Esophagus squamous epithelium (tissue), 5 donors: ENCODE results near the gene PSMA5. TPM values are rescaled to one million over a fixed set of nuclear protein-coding genes. Genes with fewer than 3 reads are reported as not detected.
A peak's percentile ranks its signal among the peaks of the same experiment; 100 is the strongest.

Experiments used
- DNase-seq: peaks from one replicate; lab custom pipeline; 2025; lab: John Stamatoyannopoulos, UW
- H3K27ac ChIP-seq, 4 donors: fragments of 200-600 bp; sonication (generic); one replicate each; pipeline ENCODE4 v1.5.1; 2016 to 2019; ENCODE audit warnings: mild to moderate bottlenecking in 1 of 4
- H3K27me3 ChIP-seq, 4 donors: fragments of 200-600 bp; sonication (generic); 1 replicate in 3 of 4; 2 replicates in 1 of 4; pipeline versions ENCODE4 v1.5.1 to v1.6.0; 2017 to 2021; ENCODE audit warnings: antibody characterized with exemption in 1 of 4
- H3K36me3 ChIP-seq, 3 donors: fragments of 200-600 bp; sonication (generic); one replicate each; pipeline ENCODE4 v1.5.1; 2016 to 2019
- H3K4me1 ChIP-seq, 3 donors: fragments of 200-600 bp; sonication (generic); one replicate each; pipeline ENCODE4 v1.5.1; 2017 to 2019
- H3K4me3 ChIP-seq, 4 donors: fragments of 200-600 bp; sonication (generic); 1 replicate in 3 of 4; 2 replicates in 1 of 4; pipeline ENCODE4 v1.5.1; 2016 to 2019; ENCODE audit warnings: mild to moderate bottlenecking in 2 of 4, moderate library complexity in 1 of 4
- H3K9me3 ChIP-seq, 3 donors: fragments of 200-600 bp; sonication (generic); one replicate each; pipeline ENCODE4 v1.5.1; 2016 to 2019
- CTCF ChIP-seq, 6 experiments: fragments of 450-650 bp in 4 of 6; fragments of 200-600 bp in 2 of 6; sonication (generic) in 2 of 6; IDR thresholded peaks; one replicate each; pipeline ENCODE4 v1.5.1; 2016 to 2019; ENCODE audit warnings: antibody characterized with exemption in 6 of 6, mild to moderate bottlenecking in 4 of 6, moderate library complexity in 4 of 6
- POLR2A ChIP-seq, 4 donors: fragments of 450-650 bp; IDR thresholded peaks; one replicate each; pipeline ENCODE4 v1.6.1; 2017; ENCODE audit warnings: antibody characterized with exemption in 4 of 4, mild to moderate bottlenecking in 4 of 4, moderate library complexity in 3 of 4
- WGBS, 2 donors: methylation state at CpG; one replicate each; pipeline ENCODE4 v1.1.5; 2018; 5-methylcytosine and 5-hydroxymethylcytosine counted together
- intact Hi-C: fragments of 100-400 bp; cut with DNase I; formaldehyde crosslinking; loops from one replicate; pipeline ENCODE4 v1.15.0; 2022
- total RNA-seq, 4 donors: library from RNA; depleted of rRNA; stranded (reverse); fragments of >200 nt; gene quantifications; one replicate each; pipeline ENCODE4 v1.1.0, GENCODE V29; 2016
- donor health status: DM: yes; HTN: yes; CAD: no.

The PSMA5 gene
- total RNA-seq, 4 donors from 2014 or later: 31.5 to 57.7 (median 46.8) TPM

- Histone ChIP-seq H3K36me3 (no peaks in the 10 kb centered on the region), H3K4me1 (peaks cover 9 to 23% (median 16%) of the 10 kb centered on the region in 3 donors), H3K27ac (no peak overlapping the region), H3K9me3 (no peaks in the 10 kb centered on the region), H3K27me3 (peaks cover 0 to 67% (median 11%) of the 10 kb centered on the region in 4 donors), H3K4me3 (no peak overlapping the region)
- intact Hi-C loops: no loop called here
- TF ChIP-seq POLR2A (IDR thresholded peaks at IDR 0.05) (no peak), CTCF (IDR thresholded peaks at IDR 0.05) (no peak)
- WGBS, 2 donors: 44 to 53% methylated on average over 6 of the region's 6 CpGs
- DNase-seq: no peak
Observed at GRCh38 chr1:109470245-109470644, 44.0 kb upstream of the PSMA5 start.

GRCh38 chr1:109468903-109469302 lies 42.7 kb upstream of the PSMA5 start:
- no peak for DNase-seq
- peaks cover 0 to 81% (median 14%) of the 10 kb centered on the region in 4 donors for H3K27me3 ChIP-seq
- H3K9me3 ChIP-seq: no peaks in the 10 kb centered on the region
- H3K36me3 ChIP-seq: no peaks in the 10 kb centered on the region
- intact Hi-C loops: no loop called here
- peaks cover 9 to 23% (median 16%) of the 10 kb centered on the region in 3 donors for H3K4me1 ChIP-seq
- WGBS, 2 donors: 5 to 22% methylated on average over 2 of the region's 2 CpGs
- H3K4me3 ChIP-seq: no peak overlapping the region
- TF ChIP-seq POLR2A (IDR thresholded peaks at IDR 0.05) (no peak), CTCF (IDR thresholded peaks at IDR 0.05) (no peak)
- no peak overlapping the region for H3K27ac ChIP-seq

GRCh38 chr1:109468061-109468460 lies 41.8 kb upstream of the PSMA5 start:
- no peak for DNase-seq

GRCh38 chr1:109467301-109467777 lies 41.1 kb upstream of the PSMA5 start:
- WGBS, 2 donors: 26 to 33% methylated on average over 9 to 19 of the region's 23 CpGs
- Histone ChIP-seq H3K27ac (peak overlapping the region in 3 of 4 donors; percentile 50 to 76 (median 70)), H3K36me3 (no peaks in the 10 kb centered on the region), H3K4me3 (peak overlapping the region in 3 of 4 donors; percentile 50 to 67 (median 64)), H3K27me3 (peaks cover 0 to 96% (median 14%) of the 10 kb centered on the region in 4 donors), H3K9me3 (no peaks in the 10 kb centered on the region), H3K4me1 (peaks cover 9 to 23% (median 16%) of the 10 kb centered on the region in 3 donors)
- intact Hi-C loops: no loop called here
- no peak for DNase-seq
- no peak for TF ChIP-seq CTCF (IDR thresholded peaks at IDR 0.05)

More at GRCh38 chr1:109468061-109468460, 41.8 kb upstream of the PSMA5 start:
- peaks cover 9 to 23% (median 16%) of the 10 kb centered on the region in 3 donors for H3K4me1 ChIP-seq
- H3K27ac ChIP-seq: no peak overlapping the region
- intact Hi-C loops: no loop called here
- peaks cover 0 to 89% (median 14%) of the 10 kb centered on the region in 4 donors for H3K27me3 ChIP-seq
- H3K9me3 ChIP-seq: no peaks in the 10 kb centered on the region
- H3K36me3 ChIP-seq: no peaks in the 10 kb centered on the region
- no peak overlapping the region for H3K4me3 ChIP-seq
- TF ChIP-seq CTCF (IDR thresholded peaks at IDR 0.05): no peak
- no peak for TF ChIP-seq POLR2A (IDR thresholded peaks at IDR 0.05)
- 70 to 93% methylated on average over 1 of the region's 1 CpG for WGBS, 2 donors

GRCh38 chr1:109466452-109467300 lies 40.4 kb upstream of the PSMA5 start, which contains the start of gene SYPL2:
Gene SYPL2, plus strand, starts transcription at chr1:109466546. Its CDS starts 298 bp downstream, at chr1:109466844.
- whole genome bisulfite sequencing, 2 donors: 0% methylated on average over 10 of the region's 88 CpGs; no CpG with 5 or more reads in 1 of the 2 donors
- peaks cover 0 to 100% (median 14%) of the 10 kb centered on the region in 4 donors for H3K27me3 ChIP-seq
- H3K4me1 ChIP-seq: peaks cover 9 to 23% (median 16%) of the 10 kb centered on the region in 3 donors
- H3K9me3 ChIP-seq: no peaks in the 10 kb centered on the region
- intact Hi-C loops: no loop called here
- H3K4me3 ChIP-seq: peak within 1 kb of the TSS; percentile 35 to 67 (median 57)
- no peak for TF ChIP-seq CTCF (IDR thresholded peaks at IDR 0.05)
- no peak for TF ChIP-seq POLR2A (IDR thresholded peaks at IDR 0.05)
- no peaks in the 10 kb centered on the region for H3K36me3 ChIP-seq
- no peak for DNase-seq
- peak within 1 kb of the TSS in 3 of 4 donors; percentile 65 to 76 (median 70) for H3K27ac ChIP-seq
